HepG2 (cell line): ENCODE results near the gene JSRP1. TPM values are rescaled to one million over a fixed set of nuclear protein-coding genes. Genes with fewer than 3 reads are reported as not detected.

Experiments used
- BCLAF1 ChIP-seq: fragments of 450-650 bp; IDR thresholded peaks from 2 replicates; pipeline ENCODE4 v1.6.1; 2017; ENCODE audit warnings: mild to moderate bottlenecking
- EZH2 ChIP-seq: conservative IDR thresholded peaks from 2 replicates; pipeline ENCODE4 v1.6.1; 2012; ENCODE audit warnings: mild to moderate bottlenecking, low read depth, low read length, moderate library complexity
- FOSL1 ChIP-seq: sonication (generic); formaldehyde crosslinking; IDR thresholded peaks from 2 replicates; pipeline ENCODE4 v1.9.0; 2021; ENCODE audit warnings: missing genetic modification reagents, borderline replicate concordance
- FOXA3 ChIP-seq: IDR thresholded peaks from 2 replicates; pipeline ENCODE4 v1.6.1; 2016; ENCODE audit warnings: missing genetic modification reagents, missing compliant biosample characterization
- HMGXB3 ChIP-seq: sonication (generic); formaldehyde crosslinking; IDR thresholded peaks from 2 replicates; pipeline ENCODE4 v1.4.0; 2020; ENCODE audit warnings: missing genetic modification reagents, borderline replicate concordance
- KLF12 ChIP-seq: sonication (generic); formaldehyde crosslinking; IDR thresholded peaks from 2 replicates; pipeline ENCODE4 v1.4.0; 2020; ENCODE audit warnings: missing genetic modification reagents, borderline replicate concordance
- KLF15 ChIP-seq: sonication (generic); formaldehyde crosslinking; IDR thresholded peaks from 2 replicates; pipeline ENCODE4 v1.8.1; 2023; ENCODE audit warnings: borderline replicate concordance, mild to moderate bottlenecking, inconsistent platforms, missing genetic modification reagents, mixed read lengths
- MTA1 ChIP-seq: sonication (generic); formaldehyde crosslinking; IDR thresholded peaks from 2 replicates; pipeline ENCODE4 v1.4.0; 2020; ENCODE audit warnings: missing genetic modification reagents, mild to moderate bottlenecking, borderline replicate concordance
- ZKSCAN5 ChIP-seq: sonication (generic); formaldehyde crosslinking; IDR thresholded peaks from 2 replicates; pipeline ENCODE4 v1.5.1; 2020; ENCODE audit warnings: mild to moderate bottlenecking, missing genetic modification reagents
- ZNF260 ChIP-seq: sonication (generic); formaldehyde crosslinking; IDR thresholded peaks from 2 replicates; pipeline ENCODE4 v1.4.0; 2020; ENCODE audit warnings: missing genetic modification reagents, low read depth, mild to moderate bottlenecking, borderline replicate concordance
- ZNF33B ChIP-seq: sonication (generic); formaldehyde crosslinking; IDR thresholded peaks from 2 replicates; pipeline ENCODE4 v1.5.1; 2020; ENCODE audit warnings: mild to moderate bottlenecking, missing genetic modification reagents
- ZNF383 ChIP-seq: sonication (generic); formaldehyde crosslinking; IDR thresholded peaks from 2 replicates; pipeline ENCODE4 v1.4.0; 2020; ENCODE audit warnings: missing genetic modification reagents, mild to moderate bottlenecking, borderline replicate concordance
- ZNF883 ChIP-seq: sonication (generic); formaldehyde crosslinking; IDR thresholded peaks from 2 replicates; pipeline ENCODE4 v1.5.1; 2020; ENCODE audit warnings: mild to moderate bottlenecking, missing genetic modification reagents; ENCODE audit errors: not compliant biosample characterization
- polyA plus RNA-seq, 8 experiments: library from polyadenylated mRNA; depleted of rRNA in 3 of 8; stranded (reverse) in 7 of 8; unstranded in 1 of 8; fragments of >200 nt; fragmentation: Illumina TruSeq in 4 of 8; extraction: Trizol in 4 of 8; gene quantifications; 2 replicates each; pipeline versions ENCODE4 v1.2.1 to v1.2.3, GENCODE V29; 2011 to 2016; ENCODE audit warnings: low read depth in 4 of 8, missing spikeins in 1 of 8, mixed read lengths in 1 of 8; ENCODE audit not compliant: insufficient read depth in 1 of 8
- total RNA-seq, 5 experiments: library from RNA; depleted of rRNA; stranded (reverse); fragments of >200 nt; fragmentation: Illumina TruSeq; extraction: Trizol; gene quantifications; 2 replicates each; pipeline ENCODE4 v1.2.3, GENCODE V29; 2016; ENCODE audit warnings: low read depth in 1 of 5
- TF ChIP-seq, protein P1 (sequence below): sonication (generic); formaldehyde crosslinking; conservative IDR thresholded peaks from 2 replicates; pipeline ENCODE4 v1.8.0; 2022; ENCODE audit warnings: mild to moderate bottlenecking, moderate library complexity, missing genetic modification reagents
- TF ChIP-seq, protein P2 (sequence below): sonication (generic); formaldehyde crosslinking; IDR thresholded peaks from 2 replicates; pipeline ENCODE4 v1.4.0; 2020; ENCODE audit warnings: missing genetic modification reagents

The JSRP1 gene
- total and polyA plus RNA-seq, 2 of the 13 experiments (the other 11 are each of a cell fraction or from before 2014, with no cell fraction given): 0.16 to 0.38 TPM

- no peak for TF ChIP-seq HMGXB3 (CRISPR knock-in tag)
- no peak for TF ChIP-seq MTA1 (CRISPR knock-in tag)
- 0 out of 2 replicates have a peak, but pooled peaks have one; percentile 20 for TF ChIP-seq ZKSCAN5 (CRISPR knock-in tag)
- TF ChIP-seq, protein P1, sequence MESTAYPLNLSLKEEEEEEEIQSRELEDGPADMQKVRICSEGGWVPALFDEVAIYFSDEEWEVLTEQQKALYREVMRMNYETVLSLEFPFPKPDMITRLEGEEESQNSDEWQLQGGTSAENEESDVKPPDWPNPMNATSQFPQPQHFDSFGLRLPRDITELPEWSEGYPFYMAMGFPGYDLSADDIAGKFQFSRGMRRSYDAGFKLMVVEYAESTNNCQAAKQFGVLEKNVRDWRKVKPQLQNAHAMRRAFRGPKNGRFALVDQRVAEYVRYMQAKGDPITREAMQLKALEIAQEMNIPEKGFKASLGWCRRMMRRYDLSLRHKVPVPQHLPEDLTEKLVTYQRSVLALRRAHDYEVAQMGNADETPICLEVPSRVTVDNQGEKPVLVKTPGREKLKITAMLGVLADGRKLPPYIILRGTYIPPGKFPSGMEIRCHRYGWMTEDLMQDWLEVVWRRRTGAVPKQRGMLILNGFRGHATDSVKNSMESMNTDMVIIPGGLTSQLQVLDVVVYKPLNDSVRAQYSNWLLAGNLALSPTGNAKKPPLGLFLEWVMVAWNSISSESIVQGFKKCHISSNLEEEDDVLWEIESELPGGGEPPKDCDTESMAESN (CRISPR knock-in tag): peak; percentile 46; the same call in 1 of the 2 replicates
- TF ChIP-seq FOXA3 (CRISPR knock-in tag): peak; percentile 33; the same call in 1 of the 2 replicates
- TF ChIP-seq, protein P2, sequence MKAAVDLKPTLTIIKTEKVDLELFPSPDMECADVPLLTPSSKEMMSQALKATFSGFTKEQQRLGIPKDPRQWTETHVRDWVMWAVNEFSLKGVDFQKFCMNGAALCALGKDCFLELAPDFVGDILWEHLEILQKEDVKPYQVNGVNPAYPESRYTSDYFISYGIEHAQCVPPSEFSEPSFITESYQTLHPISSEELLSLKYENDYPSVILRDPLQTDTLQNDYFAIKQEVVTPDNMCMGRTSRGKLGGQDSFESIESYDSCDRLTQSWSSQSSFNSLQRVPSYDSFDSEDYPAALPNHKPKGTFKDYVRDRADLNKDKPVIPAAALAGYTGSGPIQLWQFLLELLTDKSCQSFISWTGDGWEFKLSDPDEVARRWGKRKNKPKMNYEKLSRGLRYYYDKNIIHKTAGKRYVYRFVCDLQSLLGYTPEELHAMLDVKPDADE: peak; percentile 46; the same call in 1 of the 2 replicates
- peak; percentile 23 for TF ChIP-seq ZNF883 (CRISPR knock-in tag)
- no peak for TF ChIP-seq KLF15 (CRISPR knock-in tag)
- TF ChIP-seq FOSL1: no peak
- TF ChIP-seq ZNF260 (CRISPR knock-in tag): no peak
- TF ChIP-seq ZNF383 (CRISPR knock-in tag): no peak
- TF ChIP-seq ZNF33B (CRISPR knock-in tag): peak; percentile 25; the same call in 1 of the 2 replicates
- no peak for TF ChIP-seq BCLAF1
- no peak for TF ChIP-seq EZH2
- TF ChIP-seq KLF12: peak; percentile 72
Measured at GRCh38 chr19:2269244-2270156, 13.3 kb upstream of the JSRP1 start (continued).
